GM18861 (cell line): Measurements from ENCODE around the gene TAL1.

ENCODE experiments used
- ATAC-seq: cut with Tn5 transposase; IDR thresholded peaks from one replicate; pipeline ENCODE4 v1.9.1; 2021; ENCODE audit not compliant: unreplicated experiment

The TAL1 gene

DNA sequence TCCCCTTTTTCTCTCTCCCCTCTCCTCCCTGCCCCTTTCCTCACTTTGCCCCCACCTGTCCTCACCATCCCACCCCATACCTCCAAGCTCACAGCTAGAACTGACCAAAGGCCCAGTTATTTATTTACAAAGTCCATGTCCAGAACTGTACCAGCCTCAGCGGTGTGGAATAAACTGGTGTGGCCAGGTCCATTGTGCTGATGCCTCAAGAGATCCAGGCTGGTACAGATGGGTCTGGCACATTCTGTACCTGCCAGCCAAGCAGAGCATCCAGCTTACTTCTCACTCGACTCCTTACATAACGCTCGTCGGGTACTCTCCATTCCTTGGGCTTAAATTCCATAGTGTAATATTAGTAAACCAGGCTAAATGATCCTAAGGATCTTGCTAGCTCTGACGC, 54.0 kb downstream of the TAL1 start:
- ATAC-seq, result no peak

- no peak for ATAC-seq
Observed at GRCh38 chr1:47175227-47175934, 56.6 kb downstream of the TAL1 start.

DNA sequence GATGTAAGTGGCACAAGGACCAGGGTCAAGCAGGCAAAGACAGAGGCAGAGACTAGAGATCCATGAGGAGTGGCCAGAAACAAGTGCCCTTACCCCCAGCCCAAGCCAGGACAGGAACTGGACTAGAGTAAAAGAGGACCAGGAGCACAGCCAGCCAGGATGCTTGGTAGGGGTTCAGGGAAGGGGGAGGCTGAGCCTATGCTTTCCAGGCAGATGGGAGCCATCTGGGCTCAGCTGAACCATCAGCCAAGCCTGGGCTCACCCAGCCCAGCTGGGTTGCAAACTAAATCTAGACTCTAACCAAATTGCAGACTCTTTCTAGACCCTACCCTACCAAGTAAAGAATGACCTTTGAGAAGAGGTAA, 57.4 kb downstream of the TAL1 start:
- no peak for ATAC-seq

DNA sequence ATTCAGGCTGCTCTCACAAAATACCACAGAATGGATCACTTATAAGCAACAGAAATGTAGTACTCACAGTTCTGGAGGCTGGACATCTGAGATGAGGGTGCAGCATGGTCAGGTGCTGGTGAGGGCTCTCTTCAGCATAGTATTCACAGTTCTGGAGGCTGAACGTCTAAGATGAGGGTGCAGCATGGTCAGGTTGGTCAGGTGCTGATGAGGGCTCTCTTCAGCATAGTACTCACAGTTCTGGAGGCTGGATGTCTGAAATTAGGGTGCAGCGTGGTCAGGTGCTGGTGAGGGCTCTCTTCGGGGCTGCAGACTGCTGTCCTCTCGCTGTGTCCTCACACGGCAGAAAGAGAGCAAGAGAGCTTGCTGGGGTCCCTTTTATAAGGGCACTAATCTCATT, 59.2 kb downstream of the TAL1 start:
- no peak for ATAC-seq
